HEK293 (cell line): ENCODE results near the gene MSL3B.

Experiments used
- KLF10 ChIP-seq: fragments of 450-650 bp; IDR thresholded peaks from 2 replicates; pipeline ENCODE4 v1.5.1; 2018; ENCODE audit warnings: missing biosample characterization, mild to moderate bottlenecking, missing genetic modification characterization
- SP2 ChIP-seq: fragments of 450-650 bp; formaldehyde crosslinking; IDR thresholded peaks from 2 replicates; pipeline ENCODE4 v1.5.1; 2016; ENCODE audit warnings: missing biosample characterization, missing genetic modification characterization
- ZNF132 ChIP-seq: fragments of 450-650 bp; formaldehyde crosslinking; IDR thresholded peaks from 2 replicates; pipeline ENCODE4 v1.5.1; 2017; ENCODE audit warnings: missing biosample characterization, missing genetic modification characterization, borderline replicate concordance
- ZNF280D ChIP-seq: fragments of 450-650 bp; formaldehyde crosslinking; IDR thresholded peaks from 2 replicates; pipeline ENCODE4 v1.5.1; 2016; ENCODE audit warnings: missing biosample characterization, missing genetic modification characterization
- TF ChIP-seq, protein P1 (sequence below): fragments of 450-650 bp; formaldehyde crosslinking; IDR thresholded peaks from 2 replicates; pipeline ENCODE4 v1.5.1; 2016; ENCODE audit warnings: missing biosample characterization, missing genetic modification characterization
- TF ChIP-seq, protein P2 (sequence below): fragments of 450-650 bp; formaldehyde crosslinking; IDR thresholded peaks from 2 replicates; pipeline ENCODE4 v1.5.1; 2016; ENCODE audit warnings: missing biosample characterization, missing genetic modification characterization

DNA sequence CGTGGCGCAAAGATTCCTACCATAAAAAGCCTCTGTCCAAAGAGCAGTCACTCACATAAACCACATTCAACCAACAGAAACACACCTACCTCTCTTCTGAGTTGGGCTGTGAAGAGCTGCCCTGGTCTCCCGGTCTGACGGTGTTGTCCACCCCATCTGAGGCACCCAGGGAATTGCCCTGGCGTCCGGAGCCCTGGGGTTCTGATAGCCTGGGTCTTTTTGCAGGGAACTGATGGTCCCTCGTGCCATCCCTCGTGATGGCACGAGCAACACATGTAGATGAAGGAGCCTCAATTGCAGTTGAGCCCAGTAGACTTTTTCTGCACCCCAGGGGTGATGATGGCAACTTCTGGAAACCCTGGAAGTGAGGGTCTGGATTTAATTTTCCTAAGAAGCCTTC is 27.7 kb downstream of the MSL3B start:
- TF ChIP-seq SP2 (tag by site-specific recombination): no peak
- TF ChIP-seq ZNF132 (tag by site-specific recombination): no peak
- TF ChIP-seq, protein P1, sequence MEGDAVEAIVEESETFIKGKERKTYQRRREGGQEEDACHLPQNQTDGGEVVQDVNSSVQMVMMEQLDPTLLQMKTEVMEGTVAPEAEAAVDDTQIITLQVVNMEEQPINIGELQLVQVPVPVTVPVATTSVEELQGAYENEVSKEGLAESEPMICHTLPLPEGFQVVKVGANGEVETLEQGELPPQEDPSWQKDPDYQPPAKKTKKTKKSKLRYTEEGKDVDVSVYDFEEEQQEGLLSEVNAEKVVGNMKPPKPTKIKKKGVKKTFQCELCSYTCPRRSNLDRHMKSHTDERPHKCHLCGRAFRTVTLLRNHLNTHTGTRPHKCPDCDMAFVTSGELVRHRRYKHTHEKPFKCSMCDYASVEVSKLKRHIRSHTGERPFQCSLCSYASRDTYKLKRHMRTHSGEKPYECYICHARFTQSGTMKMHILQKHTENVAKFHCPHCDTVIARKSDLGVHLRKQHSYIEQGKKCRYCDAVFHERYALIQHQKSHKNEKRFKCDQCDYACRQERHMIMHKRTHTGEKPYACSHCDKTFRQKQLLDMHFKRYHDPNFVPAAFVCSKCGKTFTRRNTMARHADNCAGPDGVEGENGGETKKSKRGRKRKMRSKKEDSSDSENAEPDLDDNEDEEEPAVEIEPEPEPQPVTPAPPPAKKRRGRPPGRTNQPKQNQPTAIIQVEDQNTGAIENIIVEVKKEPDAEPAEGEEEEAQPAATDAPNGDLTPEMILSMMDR (tag by site-specific recombination): no peak
- TF ChIP-seq ZNF280D (tag by site-specific recombination): no peak
- TF ChIP-seq, protein P2, sequence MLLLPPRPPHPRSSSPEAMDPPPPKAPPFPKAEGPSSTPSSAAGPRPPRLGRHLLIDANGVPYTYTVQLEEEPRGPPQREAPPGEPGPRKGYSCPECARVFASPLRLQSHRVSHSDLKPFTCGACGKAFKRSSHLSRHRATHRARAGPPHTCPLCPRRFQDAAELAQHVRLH (tag by site-specific recombination): no peak
- no peak for TF ChIP-seq KLF10
